Type B pancreatic cell (in vitro differentiated cells): ENCODE measurements around the gene AHSG. TPM values are rescaled to one million over a fixed set of nuclear protein-coding genes. Genes with fewer than 3 reads are reported as not detected.
A peak's percentile ranks its signal among the peaks of the same experiment; 100 is the strongest.

ENCODE experiments used
- DNase-seq: peaks from one replicate; pipeline ENCODE4 v3.0.0; 2021; ENCODE audit warnings: mixed read lengths; ENCODE audit not compliant: unreplicated experiment; ENCODE audit errors: extremely low spot score
- H3K27ac Mint-ChIP-seq: 2 replicates; pipeline ENCODE4 v1.8.0; 2021; ENCODE audit warnings: mild to moderate bottlenecking, mixed read lengths
- H3K27me3 Mint-ChIP-seq: 2 replicates; pipeline ENCODE4 v1.8.0; 2021; ENCODE audit warnings: mixed read lengths
- H3K36me3 Mint-ChIP-seq: 2 replicates; pipeline ENCODE4 v1.8.0; 2021; ENCODE audit warnings: mixed read lengths
- H3K4me1 Mint-ChIP-seq: one replicate; pipeline ENCODE4 v1.8.0; 2021; ENCODE audit warnings: mixed read lengths; ENCODE audit not compliant: unreplicated experiment
- H3K4me3 Mint-ChIP-seq: 2 replicates; pipeline ENCODE4 v1.8.0; 2021; ENCODE audit warnings: mild to moderate bottlenecking, mixed read lengths
- H3K9me3 Mint-ChIP-seq: 2 replicates; pipeline ENCODE4 v1.8.0; 2021; ENCODE audit warnings: mixed read lengths
- total RNA-seq: library from RNA; stranded (reverse); gene quantifications from 2 replicates; pipeline ENCODE4 v1.2.1, GENCODE V29; 2021; ENCODE audit warnings: low replicate concordance
- TF ChIP-seq, protein P1 (sequence below): fragments of 200-600 bp; sonication (generic); conservative IDR thresholded peaks from 2 replicates; pipeline ENCODE4 v1.5.0; 2021; ENCODE audit warnings: antibody characterized with exemption, mild to moderate bottlenecking

AHSG gene
- total RNA-seq, 1 donor from 2014 or later = 0.27 TPM

DNA sequence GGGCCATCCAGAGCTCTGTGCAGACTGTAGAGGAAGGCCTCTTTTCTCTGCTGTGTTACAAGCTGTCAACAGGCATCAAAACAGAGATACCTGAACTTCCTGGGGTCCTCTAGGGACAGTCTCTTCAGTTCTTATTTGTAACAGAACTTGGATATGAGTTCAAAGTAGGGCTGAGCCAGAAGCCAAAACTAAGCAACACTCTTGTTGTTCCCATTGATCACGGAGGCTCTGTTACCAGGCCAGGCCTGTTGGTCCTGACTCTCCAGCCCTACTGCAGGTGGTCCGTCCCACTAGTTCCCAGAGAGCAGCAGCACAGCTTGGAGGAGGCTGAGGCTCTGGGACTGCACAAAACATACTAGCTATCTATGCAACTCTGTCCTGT, 13.1 kb upstream of the AHSG start:
- H3K4me1 Mint-ChIP-seq = peaks cover 6% of the 10 kb centered on the region
- no peak overlapping the region for H3K4me3 Mint-ChIP-seq
- H3K36me3 Mint-ChIP-seq = no peaks in the 10 kb centered on the region
- TF ChIP-seq, protein P1, sequence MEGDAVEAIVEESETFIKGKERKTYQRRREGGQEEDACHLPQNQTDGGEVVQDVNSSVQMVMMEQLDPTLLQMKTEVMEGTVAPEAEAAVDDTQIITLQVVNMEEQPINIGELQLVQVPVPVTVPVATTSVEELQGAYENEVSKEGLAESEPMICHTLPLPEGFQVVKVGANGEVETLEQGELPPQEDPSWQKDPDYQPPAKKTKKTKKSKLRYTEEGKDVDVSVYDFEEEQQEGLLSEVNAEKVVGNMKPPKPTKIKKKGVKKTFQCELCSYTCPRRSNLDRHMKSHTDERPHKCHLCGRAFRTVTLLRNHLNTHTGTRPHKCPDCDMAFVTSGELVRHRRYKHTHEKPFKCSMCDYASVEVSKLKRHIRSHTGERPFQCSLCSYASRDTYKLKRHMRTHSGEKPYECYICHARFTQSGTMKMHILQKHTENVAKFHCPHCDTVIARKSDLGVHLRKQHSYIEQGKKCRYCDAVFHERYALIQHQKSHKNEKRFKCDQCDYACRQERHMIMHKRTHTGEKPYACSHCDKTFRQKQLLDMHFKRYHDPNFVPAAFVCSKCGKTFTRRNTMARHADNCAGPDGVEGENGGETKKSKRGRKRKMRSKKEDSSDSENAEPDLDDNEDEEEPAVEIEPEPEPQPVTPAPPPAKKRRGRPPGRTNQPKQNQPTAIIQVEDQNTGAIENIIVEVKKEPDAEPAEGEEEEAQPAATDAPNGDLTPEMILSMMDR = no peak
- H3K27me3 Mint-ChIP-seq = peaks cover 2% of the 10 kb centered on the region
- peak overlapping the region; percentile 71 for H3K27ac Mint-ChIP-seq
- H3K9me3 Mint-ChIP-seq = no peaks in the 10 kb centered on the region
- no peak for DNase-seq

DNA sequence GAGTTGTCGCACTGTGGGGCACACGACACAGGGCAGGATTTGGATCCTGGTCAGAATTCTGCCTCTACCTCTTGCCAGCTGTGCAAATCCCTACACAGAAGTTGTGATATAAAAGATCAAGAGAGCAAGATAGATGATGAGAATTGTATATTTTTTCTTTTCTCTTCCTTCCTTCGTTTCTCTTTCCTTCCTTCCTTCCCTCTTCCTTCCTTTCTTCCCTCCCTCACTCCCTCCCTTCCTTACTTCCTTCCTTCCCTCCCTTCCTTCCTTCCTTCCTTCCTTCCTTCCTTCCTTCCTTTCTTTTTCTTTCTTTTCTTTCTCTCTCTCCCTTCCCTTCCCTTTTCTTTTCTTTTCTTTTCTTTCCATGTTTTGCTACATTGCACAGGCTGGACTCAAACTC, 12.0 kb upstream of the AHSG start:
- no peaks in the 10 kb centered on the region for H3K36me3 Mint-ChIP-seq
- no peak overlapping the region for H3K27ac Mint-ChIP-seq
- TF ChIP-seq, protein P1 = no peak
- H3K9me3 Mint-ChIP-seq = no peaks in the 10 kb centered on the region
- no peak overlapping the region for H3K4me3 Mint-ChIP-seq
- no peak for DNase-seq
- peaks cover 8% of the 10 kb centered on the region for H3K27me3 Mint-ChIP-seq
- peaks cover 6% of the 10 kb centered on the region for H3K4me1 Mint-ChIP-seq

DNA sequence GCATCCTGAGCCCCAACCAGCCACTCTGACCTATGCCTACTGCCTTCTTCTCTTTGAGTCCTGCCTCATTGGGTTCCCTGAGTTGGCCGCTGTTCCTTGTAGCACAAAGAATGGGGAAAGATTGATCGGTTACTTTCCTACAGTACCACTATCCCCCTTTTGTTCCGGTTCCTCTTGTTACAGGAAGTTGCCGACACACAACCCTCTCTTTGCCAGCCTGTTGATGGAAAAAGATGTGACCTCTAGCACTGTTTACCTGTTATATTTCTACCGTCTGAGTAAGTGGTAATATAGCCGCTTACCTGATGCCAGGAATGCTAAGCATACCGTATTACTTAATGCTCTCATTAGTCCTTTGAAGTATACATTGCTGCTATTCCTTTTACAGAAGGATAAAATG, 9.7 kb upstream of the AHSG start:
- H3K4me3 Mint-ChIP-seq = no peak overlapping the region
- no peak overlapping the region for H3K27ac Mint-ChIP-seq
- no peaks in the 10 kb centered on the region for H3K9me3 Mint-ChIP-seq
- H3K36me3 Mint-ChIP-seq = no peaks in the 10 kb centered on the region
- no peak for DNase-seq
- H3K27me3 Mint-ChIP-seq = peaks cover 12% of the 10 kb centered on the region
- H3K4me1 Mint-ChIP-seq = no peaks in the 10 kb centered on the region
- TF ChIP-seq, protein P1 = no peak

DNA sequence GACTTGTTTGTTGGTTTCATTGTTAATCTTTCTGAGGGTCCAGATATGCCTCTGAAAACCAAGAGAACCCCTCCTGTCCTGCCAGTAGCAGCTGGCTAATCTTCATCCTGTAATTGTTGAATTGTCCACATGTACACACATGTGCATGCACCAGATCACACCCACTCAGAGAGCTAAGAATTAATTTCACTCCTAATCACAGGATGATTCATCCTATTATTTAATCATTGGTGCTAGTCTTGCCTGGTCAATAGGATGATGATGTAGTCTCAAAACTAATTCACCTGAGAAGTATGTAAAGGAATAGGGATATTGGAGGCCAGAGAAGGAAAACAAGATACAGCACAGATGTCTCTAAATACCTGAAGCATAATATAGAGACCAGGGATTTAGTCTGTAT, 7.8 kb upstream of the AHSG start:
- Mint-ChIP-seq H3K9me3 (no peaks in the 10 kb centered on the region), H3K27ac (no peak overlapping the region), H3K4me3 (no peak overlapping the region), H3K36me3 (no peaks in the 10 kb centered on the region), H3K4me1 (no peaks in the 10 kb centered on the region), H3K27me3 (peaks cover 15% of the 10 kb centered on the region)
- DNase-seq = no peak
- TF ChIP-seq, protein P1 = no peak

DNA sequence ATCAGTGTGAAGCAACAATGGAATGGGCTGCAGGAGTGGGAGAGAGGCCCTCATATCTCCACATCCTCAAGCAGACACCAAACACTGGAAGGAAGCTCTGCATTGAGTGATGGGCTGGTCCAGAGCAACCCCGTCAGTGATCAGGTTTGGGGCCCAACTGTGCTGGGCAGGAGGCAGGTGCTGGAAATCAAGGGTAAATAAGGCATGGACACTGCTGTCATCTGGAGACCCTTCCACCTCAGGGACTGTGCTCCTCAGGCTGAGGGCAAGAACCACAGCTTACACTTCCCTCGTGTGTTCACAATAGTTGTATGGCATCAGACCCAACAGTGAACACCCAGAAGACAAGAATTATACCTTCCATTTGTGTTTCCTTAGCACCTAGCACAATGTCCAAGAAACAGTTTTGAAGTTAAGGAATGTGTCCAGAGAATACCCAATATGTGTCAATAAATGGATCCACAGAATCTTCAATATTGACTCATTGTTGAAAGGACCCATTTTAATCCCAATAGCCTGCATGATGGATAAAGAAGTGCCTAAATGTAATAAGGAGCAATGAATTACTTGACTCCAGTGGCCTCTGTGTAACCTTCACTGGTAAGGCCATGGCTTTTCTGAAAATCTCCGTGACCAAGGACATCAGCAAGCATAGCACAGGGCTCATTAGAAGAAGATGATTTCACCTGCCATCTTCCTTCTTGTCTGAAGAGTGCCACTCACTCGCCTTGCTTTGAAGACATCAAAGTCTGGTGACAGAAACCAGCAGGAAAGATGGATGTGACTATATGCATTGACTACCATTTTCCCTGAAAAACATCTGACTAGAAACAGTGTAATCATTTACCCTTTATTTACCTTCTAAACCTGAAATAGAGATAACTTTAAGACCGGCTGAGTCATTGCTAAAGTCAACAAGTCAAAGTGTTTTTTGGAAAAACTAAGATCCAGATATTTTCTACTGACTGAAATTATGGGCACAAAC, 7.0 kb upstream of the AHSG start:
- no peak for DNase-seq
- no peak overlapping the region for H3K4me3 Mint-ChIP-seq
- peak overlapping the region; percentile 44 for H3K27ac Mint-ChIP-seq
- peaks cover 15% of the 10 kb centered on the region for H3K27me3 Mint-ChIP-seq
- H3K4me1 Mint-ChIP-seq = no peaks in the 10 kb centered on the region
- H3K9me3 Mint-ChIP-seq = no peaks in the 10 kb centered on the region
- H3K36me3 Mint-ChIP-seq = no peaks in the 10 kb centered on the region
- TF ChIP-seq, protein P1 = no peak
